DOHH2 (cell line): ENCODE measurements around the gene AMOT.

Experiments used
- H3F3A ChIP-seq: fragments of 200-600 bp; sonication (generic), shearing (Covaris generic); 2 replicates; pipeline ENCODE4 v1.6.0; 2016; ENCODE audit warnings: antibody characterized with exemption, mild to moderate bottlenecking; ENCODE audit not compliant: control insufficient read depth, insufficient read depth
- H3K27ac ChIP-seq: fragments of 200-600 bp; sonication (generic); 2 replicates; pipeline ENCODE4 v1.5.1; 2014; ENCODE audit warnings: low read depth, mild to moderate bottlenecking, low read length, moderate library complexity
- H3K27me3 ChIP-seq: fragments of 200-600 bp; sonication (generic); 2 replicates; pipeline ENCODE4 v1.6.1; 2014; ENCODE audit warnings: mild to moderate bottlenecking, low read length, mixed read lengths; ENCODE audit not compliant: control insufficient read depth
- H3K36me3 ChIP-seq: fragments of 200-600 bp; sonication (generic); 2 replicates; pipeline ENCODE4 v1.6.1; 2014; ENCODE audit warnings: mild to moderate bottlenecking, low read length, moderate library complexity, mixed read lengths; ENCODE audit not compliant: control insufficient read depth
- H3K4me1 ChIP-seq: fragments of 200-600 bp; sonication (generic); 2 replicates; pipeline ENCODE4 v1.6.1; 2014; ENCODE audit warnings: mild to moderate bottlenecking, low read length, mixed read lengths; ENCODE audit not compliant: control insufficient read depth
- H3K4me2 ChIP-seq: fragments of 200-600 bp; sonication (generic); 2 replicates; pipeline ENCODE4 v1.6.0; 2014; ENCODE audit warnings: mild to moderate bottlenecking, low read length, moderate library complexity
- H3K4me3 ChIP-seq: fragments of 200-600 bp; sonication (generic); 2 replicates; pipeline ENCODE4 v1.5.1; 2014; ENCODE audit warnings: mild to moderate bottlenecking, low read length, mixed read lengths
- H3K79me2 ChIP-seq: fragments of 200-600 bp; sonication (generic); 2 replicates; pipeline ENCODE4 v1.6.1; 2014; ENCODE audit warnings: mild to moderate bottlenecking, low read length, mixed read lengths; ENCODE audit not compliant: control insufficient read depth
- H3K9me2 ChIP-seq: fragments of 200-600 bp; sonication (generic); replicated peaks from 2 replicates; pipeline ENCODE4 v1.6.1; 2014; ENCODE audit warnings: mild to moderate bottlenecking, low read length, mixed read lengths; ENCODE audit not compliant: control insufficient read depth
- H3K9me3 ChIP-seq: fragments of 200-600 bp; sonication (generic); 2 replicates; pipeline ENCODE4 v1.6.1; 2014; ENCODE audit warnings: antibody characterized with exemption, low read length, mixed read lengths; ENCODE audit not compliant: control insufficient read depth, insufficient read depth
- H4K20me1 ChIP-seq: fragments of 200-600 bp; sonication (generic); 2 replicates; pipeline ENCODE4 v1.6.0; 2014; ENCODE audit warnings: low read depth, mild to moderate bottlenecking, antibody characterized with exemption, low read length, moderate library complexity; ENCODE audit not compliant: control insufficient read depth, insufficient read depth
- CTCF ChIP-seq: fragments of 200-600 bp; sonication (generic); IDR thresholded peaks from one replicate; pipeline ENCODE4 v1.5.1; 2014; ENCODE audit warnings: antibody characterized with exemption, mild to moderate bottlenecking, low read depth, low read length; ENCODE audit not compliant: poor library complexity, severe bottlenecking
- EZH2phosphoT487 ChIP-seq: fragments of 200-600 bp; sonication (generic); IDR thresholded peaks from 2 replicates; pipeline ENCODE4 v1.6.1; 2017; ENCODE audit warnings: borderline replicate concordance, mild to moderate bottlenecking, antibody characterized with exemption, low read length, moderate library complexity, mixed read lengths

AMOT gene

GRCh38 chrX:112840382-112841113 lies at the start of gene AMOT:
Gene AMOT, minus strand, starts transcription at chrX:112840831. Its CDS starts 17,705 bp downstream, at chrX:112823126.
- H3K4me3 ChIP-seq = peak within 1 kb of the TSS; percentile 74
- H3K27ac ChIP-seq = no peak within 1 kb of the TSS
- TF ChIP-seq EZH2phosphoT487 (no peak), CTCF (no peak)
- no peaks in the 10 kb centered on the region for H3K9me2 ChIP-seq
- H3K4me2 ChIP-seq = peak within 1 kb of the TSS; percentile 71
- H4K20me1 ChIP-seq = no peaks in the 10 kb centered on the region
- H3F3A ChIP-seq = no peaks in the 10 kb centered on the region
- H3K79me2 ChIP-seq = no peaks in the 10 kb centered on the region
- no peaks in the 10 kb centered on the region for H3K4me1 ChIP-seq
- no peaks in the 10 kb centered on the region for H3K36me3 ChIP-seq
- H3K27me3 ChIP-seq = no peaks in the 10 kb centered on the region
- H3K9me3 ChIP-seq = no peaks in the 10 kb centered on the region

- Histone ChIP-seq H3K36me3 (no peaks in the 10 kb centered on the region), H3K4me2 (no peak overlapping the region), H4K20me1 (no peaks in the 10 kb centered on the region), H3K9me2 (no peaks in the 10 kb centered on the region), H3K4me3 (no peak overlapping the region), H3K9me3 (no peaks in the 10 kb centered on the region), H3K27me3 (no peaks in the 10 kb centered on the region), H3K4me1 (no peaks in the 10 kb centered on the region), H3K79me2 (no peaks in the 10 kb centered on the region), H3F3A (no peaks in the 10 kb centered on the region), H3K27ac (no peak overlapping the region)
- TF ChIP-seq CTCF = no peak
- no peak for TF ChIP-seq EZH2phosphoT487
Observed at GRCh38 chrX:112889400-112889799, 48.8 kb upstream of the AMOT start.

- Histone ChIP-seq H3K4me3 (no peak overlapping the region), H3K27ac (no peak overlapping the region), H3F3A (no peaks in the 10 kb centered on the region), H3K9me2 (no peaks in the 10 kb centered on the region), H3K4me2 (no peak overlapping the region), H3K79me2 (no peaks in the 10 kb centered on the region), H3K9me3 (no peaks in the 10 kb centered on the region), H3K27me3 (no peaks in the 10 kb centered on the region), H4K20me1 (no peaks in the 10 kb centered on the region), H3K4me1 (no peaks in the 10 kb centered on the region), H3K36me3 (no peaks in the 10 kb centered on the region)
- TF ChIP-seq EZH2phosphoT487 = no peak
- TF ChIP-seq CTCF = no peak
Observed at GRCh38 chrX:112888916-112889315, 48.3 kb upstream of the AMOT start.
